Spinal cord (tissue), 10 donors: ENCODE data around the gene NRCAM. TPM values are rescaled to one million over a fixed set of nuclear protein-coding genes. Genes with fewer than 3 reads are reported as not detected.
A peak's percentile ranks its signal among the peaks of the same experiment; 100 is the strongest.
"Not testable (repeated sequence)": the region's sequence is repeated elsewhere in the genome, so short reads cannot be mapped to it uniquely, and the experiment has no call there.

Experiments
- DNase-seq, 6 donors: peaks; one replicate each; pipeline versions ENCODE4 v3.0.0 to v3.0.0-alpha.2; 2013 to 2015; ENCODE audit warnings: low spot score in 6 of 6, low read depth in 4 of 6
- H3K27ac ChIP-seq: one replicate; pipeline ENCODE4 v1.5.1; 2013; ENCODE audit warnings: low read depth, low read length, control low read depth
- H3K27me3 ChIP-seq: one replicate; pipeline ENCODE4 v1.6.1; 2013; ENCODE audit warnings: low read length; ENCODE audit not compliant: control insufficient read depth, insufficient read depth
- H3K36me3 ChIP-seq: one replicate; pipeline ENCODE4 v1.6.1; 2013; ENCODE audit warnings: low read length; ENCODE audit not compliant: control insufficient read depth, insufficient read depth
- H3K4me1 ChIP-seq: one replicate; pipeline ENCODE4 v1.6.1; 2013; ENCODE audit warnings: low read length; ENCODE audit not compliant: control insufficient read depth, insufficient read depth
- H3K4me3 ChIP-seq: one replicate; pipeline ENCODE4 v1.5.1; 2013; ENCODE audit warnings: low read depth, low read length, control low read depth
- H3K9me3 ChIP-seq: one replicate; pipeline ENCODE4 v1.6.1; 2013; ENCODE audit warnings: low read length; ENCODE audit not compliant: control insufficient read depth, insufficient read depth
- WGBS: methylation state at CpG from one replicate; pipeline ENCODE4 v1.1.5; 2013; ENCODE audit warnings: missing lambda C conversion rate; ENCODE audit not compliant: insufficient coverage; 5-methylcytosine and 5-hydroxymethylcytosine counted together
- polyA plus RNA-seq, 2 donors: library from polyadenylated mRNA; unstranded; fragments of 120-200 nt; gene quantifications; one replicate each; pipeline ENCODE4 v1.2.1, GENCODE V29; 2013; ENCODE audit not compliant: insufficient read length in 2 of 2
- total RNA-seq, 2 donors: library from RNA; depleted of rRNA in 1 of 2; stranded (reverse); fragments of 120-200 nt in 1 of 2; fragments of >200 nt in 1 of 2; gene quantifications; one replicate each; pipeline versions ENCODE4 v1.2.3 to v1.2.4, GENCODE V29; 2013 to 2014
- donor health status: healthy.

Gene NRCAM
- total and polyA plus RNA-seq, 4 donors: 50.4 to 198 (median 140) TPM

GRCh38 chr7:108284349-108285002 lies 171.8 kb downstream of the NRCAM start:
- WGBS: 58% methylated on average over 6 of the region's 6 CpGs
- Histone ChIP-seq H3K27ac (no peak overlapping the region), H3K4me1 (no peaks in the 10 kb centered on the region), H3K4me3 (no peak overlapping the region), H3K27me3 (no peaks in the 10 kb centered on the region), H3K9me3 (no peaks in the 10 kb centered on the region), H3K36me3 (no peaks in the 10 kb centered on the region)
- peak in 1 of 6 donors; percentile 45 for DNase-seq

GRCh38 chr7:108283252-108283651 lies 173.0 kb downstream of the NRCAM start:
- peaks cover 3% of the 10 kb centered on the region for H3K36me3 ChIP-seq
- 67% methylated on average over 3 of the region's 3 CpGs for WGBS
- no peak for DNase-seq
- H3K27ac ChIP-seq: no peak overlapping the region
- H3K4me3 ChIP-seq: no peak overlapping the region
- H3K4me1 ChIP-seq: no peaks in the 10 kb centered on the region
- no peaks in the 10 kb centered on the region for H3K27me3 ChIP-seq
- no peaks in the 10 kb centered on the region for H3K9me3 ChIP-seq

- H3K9me3 ChIP-seq: no peaks in the 10 kb centered on the region
- 83% methylated on average over 2 of the region's 4 CpGs for WGBS
- H3K4me1 ChIP-seq: no peaks in the 10 kb centered on the region
- no peak overlapping the region for H3K4me3 ChIP-seq
- no peak overlapping the region for H3K27ac ChIP-seq
- peaks cover 4% of the 10 kb centered on the region for H3K36me3 ChIP-seq
- H3K27me3 ChIP-seq: no peaks in the 10 kb centered on the region
- no peak for DNase-seq
Measured at GRCh38 chr7:108282427-108282996, 173.7 kb downstream of the NRCAM start.

- Histone ChIP-seq H3K27me3 (no peaks in the 10 kb centered on the region), H3K4me3 (no peak overlapping the region), H3K4me1 (no peaks in the 10 kb centered on the region), H3K27ac (no peak overlapping the region), H3K9me3 (no peaks in the 10 kb centered on the region), H3K36me3 (peaks cover 4% of the 10 kb centered on the region)
- peak in 1 of 6 donors; percentile 59 for DNase-seq
- WGBS: no CpG with 5 or more reads among the region's 3 CpGs
Measured at GRCh38 chr7:108280136-108280535, 176.1 kb downstream of the NRCAM start.

- peaks cover 4% of the 10 kb centered on the region for H3K36me3 ChIP-seq
- no peaks in the 10 kb centered on the region for H3K4me1 ChIP-seq
- no peak overlapping the region for H3K4me3 ChIP-seq
- 100% methylated on average over 2 of the region's 5 CpGs for WGBS
- H3K27me3 ChIP-seq: no peaks in the 10 kb centered on the region
- no peak overlapping the region for H3K27ac ChIP-seq
- DNase-seq: no peak
- H3K9me3 ChIP-seq: no peaks in the 10 kb centered on the region
Measured at GRCh38 chr7:108278776-108279175, 177.5 kb downstream of the NRCAM start.

- H3K27me3 ChIP-seq: no peaks in the 10 kb centered on the region
- H3K4me1 ChIP-seq: no peaks in the 10 kb centered on the region
- H3K4me3 ChIP-seq: no peak overlapping the region
- 94% methylated on average over 10 of the region's 10 CpGs for WGBS
- peaks cover 4% of the 10 kb centered on the region for H3K36me3 ChIP-seq
- no peak overlapping the region for H3K27ac ChIP-seq
- no peak for DNase-seq
- no peaks in the 10 kb centered on the region for H3K9me3 ChIP-seq
Measured at GRCh38 chr7:108278281-108278680, 178.0 kb downstream of the NRCAM start.

- 96% methylated on average over 3 of the region's 5 CpGs for WGBS
- not testable (repeated sequence) for H3K27me3 ChIP-seq, H3K4me3 ChIP-seq, H3K36me3 ChIP-seq, H3K27ac ChIP-seq, H3K4me1 ChIP-seq, DNase-seq, H3K9me3 ChIP-seq
Measured at GRCh38 chr7:108274447-108274846, 181.8 kb downstream of the NRCAM start.

- H3K4me3 ChIP-seq, H3K4me1 ChIP-seq, H3K27ac ChIP-seq, H3K27me3 ChIP-seq, DNase-seq, H3K9me3 ChIP-seq, H3K36me3 ChIP-seq: not testable (repeated sequence)
- no CpG with 5 or more reads among the region's 1 CpG for WGBS
Measured at GRCh38 chr7:108272891-108273290, 183.3 kb downstream of the NRCAM start.

- Histone ChIP-seq H3K27me3 (no peaks in the 10 kb centered on the region), H3K4me1 (no peaks in the 10 kb centered on the region), H3K27ac (no peak overlapping the region), H3K36me3 (no peaks in the 10 kb centered on the region), H3K9me3 (no peaks in the 10 kb centered on the region), H3K4me3 (no peak overlapping the region)
- WGBS: no CpG with 5 or more reads among the region's 5 CpGs
- no peak for DNase-seq
Measured at GRCh38 chr7:108270385-108271015, 185.7 kb downstream of the NRCAM start.
